ENCODE data around the gene INPP5D. TPM values are rescaled to one million over a fixed set of nuclear protein-coding genes. Genes with fewer than 3 reads are reported as not detected.

INPP5D gene
- total RNA-seq, 1 donor from 2014 or later = 14.7 TPM

DNA sequence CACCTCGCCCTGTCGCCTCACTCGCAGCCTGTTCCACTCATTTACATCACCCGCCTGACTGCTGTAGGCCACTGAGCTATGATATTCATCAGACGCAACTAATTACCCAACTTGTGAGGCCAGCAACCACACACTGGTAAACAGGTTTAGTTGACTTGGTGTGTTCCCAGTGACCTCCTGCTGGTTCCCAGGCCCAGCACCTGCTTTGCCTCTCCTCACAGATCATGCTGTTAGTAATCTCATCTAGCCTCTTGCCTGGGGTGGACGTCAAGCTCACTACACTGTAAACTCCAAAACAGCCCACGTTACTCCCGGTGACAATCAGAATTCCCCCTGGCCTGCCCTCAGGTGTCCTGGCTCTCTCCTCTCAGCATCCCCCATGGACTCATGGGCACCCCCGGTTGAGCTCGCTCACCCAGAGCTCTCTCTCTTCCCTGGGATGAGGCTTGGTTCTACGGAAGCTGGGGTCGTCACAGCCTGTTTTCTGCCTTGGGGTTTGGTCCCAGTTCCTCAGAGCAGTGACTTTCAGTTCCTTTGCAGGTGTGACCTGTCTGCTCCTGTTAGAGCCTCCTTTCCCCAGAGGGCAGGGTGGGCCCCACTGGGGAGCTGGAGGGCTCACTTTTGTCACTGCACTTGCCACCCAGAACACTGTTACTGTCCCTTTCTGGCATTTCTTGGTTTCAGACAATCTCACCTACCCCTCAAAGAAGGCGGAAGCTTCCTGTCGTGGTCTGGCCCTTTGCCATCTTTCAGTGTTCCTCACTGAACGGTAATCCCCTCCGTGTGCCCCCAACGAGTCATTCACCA is 40.3 kb downstream of the INPP5D start:
- Histone ChIP-seq H4K20me1 (ENCODE audit: insufficient read depth, low read length) (no peaks in the 10 kb centered on the region), H3K4me3 (ENCODE audit: insufficient read depth, low read depth, low read length) (no peak overlapping the region), H3K4me1 (ENCODE audit: insufficient read depth, low read length) (no peaks in the 10 kb centered on the region), H2AFZ (ENCODE audit: low read depth, low read length) (no peak overlapping the region), H3K79me2 (ENCODE audit: insufficient read depth, low read length) (no peaks in the 10 kb centered on the region), H3K4me2 (ENCODE audit: low read length) (no peak overlapping the region), H3K36me3 (ENCODE audit: insufficient read depth, low read length) (no peaks in the 10 kb centered on the region), H3K27ac (ENCODE audit: low read depth, low read length) (no peak overlapping the region), H3K27me3 (ENCODE audit: insufficient read depth, low read length) (peaks cover 4% of the 10 kb centered on the region), H3K9me3 (ENCODE audit: insufficient read depth, low read depth, low read length) (no peaks in the 10 kb centered on the region), H3K9ac (ENCODE audit: low read length) (no peak overlapping the region)
- H3K36me3 Mint-ChIP-seq (ENCODE audit: low read depth, unreplicated experiment) = peaks cover 2% of the 10 kb centered on the region
- H3K27ac Mint-ChIP-seq (ENCODE audit: unreplicated experiment) = no peak overlapping the region
- H3K9me3 Mint-ChIP-seq (ENCODE audit: unreplicated experiment) = peaks cover 5% of the 10 kb centered on the region
- H3K4me3 Mint-ChIP-seq (ENCODE audit: unreplicated experiment) = no peak overlapping the region
- H3K27me3 Mint-ChIP-seq (ENCODE audit: low read depth, unreplicated experiment) = peaks cover 27% of the 10 kb centered on the region
- TF ChIP-seq, protein P1, sequence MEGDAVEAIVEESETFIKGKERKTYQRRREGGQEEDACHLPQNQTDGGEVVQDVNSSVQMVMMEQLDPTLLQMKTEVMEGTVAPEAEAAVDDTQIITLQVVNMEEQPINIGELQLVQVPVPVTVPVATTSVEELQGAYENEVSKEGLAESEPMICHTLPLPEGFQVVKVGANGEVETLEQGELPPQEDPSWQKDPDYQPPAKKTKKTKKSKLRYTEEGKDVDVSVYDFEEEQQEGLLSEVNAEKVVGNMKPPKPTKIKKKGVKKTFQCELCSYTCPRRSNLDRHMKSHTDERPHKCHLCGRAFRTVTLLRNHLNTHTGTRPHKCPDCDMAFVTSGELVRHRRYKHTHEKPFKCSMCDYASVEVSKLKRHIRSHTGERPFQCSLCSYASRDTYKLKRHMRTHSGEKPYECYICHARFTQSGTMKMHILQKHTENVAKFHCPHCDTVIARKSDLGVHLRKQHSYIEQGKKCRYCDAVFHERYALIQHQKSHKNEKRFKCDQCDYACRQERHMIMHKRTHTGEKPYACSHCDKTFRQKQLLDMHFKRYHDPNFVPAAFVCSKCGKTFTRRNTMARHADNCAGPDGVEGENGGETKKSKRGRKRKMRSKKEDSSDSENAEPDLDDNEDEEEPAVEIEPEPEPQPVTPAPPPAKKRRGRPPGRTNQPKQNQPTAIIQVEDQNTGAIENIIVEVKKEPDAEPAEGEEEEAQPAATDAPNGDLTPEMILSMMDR (IDR thresholded peaks at IDR 0.05; ENCODE audit: insufficient read depth, low read depth, low read length) = no peak
- TF ChIP-seq EZH2 (IDR thresholded peaks at IDR 0.05; ENCODE audit: insufficient read depth, low read length) = no peak
- DNase-seq (ENCODE audit: low read depth) (no peak), FAIRE-seq (no peak)
- no peaks in the 10 kb centered on the region for H3K4me1 Mint-ChIP-seq (ENCODE audit: low read depth, unreplicated experiment)

DNA sequence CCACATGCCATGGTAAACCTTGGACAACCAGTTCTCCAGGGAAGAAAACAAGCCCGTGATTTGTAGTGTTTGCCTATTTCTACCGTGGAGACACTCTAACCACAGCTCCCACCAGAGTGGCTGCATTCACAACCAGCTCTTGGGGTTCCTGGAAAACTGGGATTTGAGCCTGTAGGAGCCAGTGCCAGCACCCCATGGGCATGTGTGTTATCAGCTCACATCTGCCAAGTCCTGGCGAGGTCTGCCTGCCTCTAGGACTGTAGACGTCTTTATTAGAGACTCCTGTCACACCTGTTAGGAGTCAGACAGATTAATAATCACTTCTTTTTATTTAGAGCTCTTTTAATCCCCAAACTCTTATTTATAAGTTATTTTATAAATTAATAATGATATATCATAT is 41.0 kb downstream of the INPP5D start:
- no peak overlapping the region for H3K9ac ChIP-seq (ENCODE audit: low read length)
- Mint-ChIP-seq H3K36me3 (ENCODE audit: low read depth, unreplicated experiment) (peaks cover 2% of the 10 kb centered on the region), H3K9me3 (ENCODE audit: unreplicated experiment) (peaks cover 10% of the 10 kb centered on the region), H3K4me3 (ENCODE audit: unreplicated experiment) (no peak overlapping the region), H3K27ac (ENCODE audit: unreplicated experiment) (no peak overlapping the region), H3K4me1 (ENCODE audit: low read depth, unreplicated experiment) (no peaks in the 10 kb centered on the region), H3K27me3 (ENCODE audit: low read depth, unreplicated experiment) (peaks cover 32% of the 10 kb centered on the region)
- no peak overlapping the region for H3K4me3 ChIP-seq (ENCODE audit: insufficient read depth, low read depth, low read length)
- FAIRE-seq (no peak), DNase-seq (ENCODE audit: low read depth) (no peak)
- H2AFZ ChIP-seq (ENCODE audit: low read depth, low read length) = no peak overlapping the region
- H3K79me2 ChIP-seq (ENCODE audit: insufficient read depth, low read length) = no peaks in the 10 kb centered on the region
- H3K9me3 ChIP-seq (ENCODE audit: insufficient read depth, low read depth, low read length) = no peaks in the 10 kb centered on the region
- peaks cover 4% of the 10 kb centered on the region for H3K27me3 ChIP-seq (ENCODE audit: insufficient read depth, low read length)
- no peak overlapping the region for H3K4me2 ChIP-seq (ENCODE audit: low read length)
- no peaks in the 10 kb centered on the region for H3K36me3 ChIP-seq (ENCODE audit: insufficient read depth, low read length)
- TF ChIP-seq, protein P1 (IDR thresholded peaks at IDR 0.05; ENCODE audit: insufficient read depth, low read depth, low read length) = no peak
- no peak for TF ChIP-seq EZH2 (IDR thresholded peaks at IDR 0.05; ENCODE audit: insufficient read depth, low read length)
- H3K4me1 ChIP-seq (ENCODE audit: insufficient read depth, low read length) = no peaks in the 10 kb centered on the region
- no peaks in the 10 kb centered on the region for H4K20me1 ChIP-seq (ENCODE audit: insufficient read depth, low read length)
- H3K27ac ChIP-seq (ENCODE audit: low read depth, low read length) = no peak overlapping the region

DNA sequence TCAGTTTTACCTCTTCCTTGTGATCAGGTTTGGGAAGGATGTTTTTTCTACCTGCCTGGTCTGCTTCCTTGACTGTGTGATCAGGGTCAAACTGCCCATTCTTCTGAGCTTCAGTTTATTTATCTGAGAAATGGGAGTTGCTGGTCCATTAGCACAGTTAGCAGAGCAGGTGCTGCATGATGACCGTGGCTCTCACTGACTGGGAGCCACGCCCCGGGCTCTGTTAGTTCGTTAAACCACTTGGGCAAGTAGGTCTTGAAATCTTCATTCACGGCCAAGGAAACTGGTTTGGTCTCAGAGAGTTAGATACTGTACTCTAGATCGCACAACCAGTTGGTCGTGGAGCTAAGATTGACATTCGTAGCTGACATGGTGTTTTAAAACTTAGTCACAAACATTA is 41.7 kb downstream of the INPP5D start:
- H3K9ac ChIP-seq (ENCODE audit: low read length) = no peak overlapping the region
- H3K9me3 ChIP-seq (ENCODE audit: insufficient read depth, low read depth, low read length) = no peaks in the 10 kb centered on the region
- Mint-ChIP-seq H3K27me3 (ENCODE audit: low read depth, unreplicated experiment) (peaks cover 38% of the 10 kb centered on the region), H3K36me3 (ENCODE audit: low read depth, unreplicated experiment) (peaks cover 2% of the 10 kb centered on the region), H3K4me1 (ENCODE audit: low read depth, unreplicated experiment) (no peaks in the 10 kb centered on the region), H3K4me3 (ENCODE audit: unreplicated experiment) (no peak overlapping the region), H3K9me3 (ENCODE audit: unreplicated experiment) (peaks cover 10% of the 10 kb centered on the region), H3K27ac (ENCODE audit: unreplicated experiment) (no peak overlapping the region)
- TF ChIP-seq, protein P1 (IDR thresholded peaks at IDR 0.05; ENCODE audit: insufficient read depth, low read depth, low read length) = no peak
- no peak for TF ChIP-seq EZH2 (IDR thresholded peaks at IDR 0.05; ENCODE audit: insufficient read depth, low read length)
- H3K79me2 ChIP-seq (ENCODE audit: insufficient read depth, low read length) = no peaks in the 10 kb centered on the region
- H2AFZ ChIP-seq (ENCODE audit: low read depth, low read length) = no peak overlapping the region
- no peak overlapping the region for H3K27ac ChIP-seq (ENCODE audit: low read depth, low read length)
- no peaks in the 10 kb centered on the region for H4K20me1 ChIP-seq (ENCODE audit: insufficient read depth, low read length)
- H3K36me3 ChIP-seq (ENCODE audit: insufficient read depth, low read length) = no peaks in the 10 kb centered on the region
- DNase-seq (ENCODE audit: low read depth) (no peak), FAIRE-seq (no peak)
- H3K4me2 ChIP-seq (ENCODE audit: low read length) = no peak overlapping the region
- no peak overlapping the region for H3K4me3 ChIP-seq (ENCODE audit: insufficient read depth, low read depth, low read length)
- peaks cover 6% of the 10 kb centered on the region for H3K27me3 ChIP-seq (ENCODE audit: insufficient read depth, low read length)
- H3K4me1 ChIP-seq (ENCODE audit: insufficient read depth, low read length) = no peaks in the 10 kb centered on the region
